Activated T-helper 1 cell treated with anti-CD3 and anti-CD28 coated beads, Interleukin-2, amount 50 U/mL, for 16 hours (primary cell): Measurements from ENCODE around the gene NFIC.

Experiments used
- DNase-seq, 2 donors: peaks; one replicate each; pipeline ENCODE4 v3.0.0-alpha.2; 2020; ENCODE audit warnings: low read depth in 1 of 2, low spot score in 1 of 2

NFIC gene

DNA sequence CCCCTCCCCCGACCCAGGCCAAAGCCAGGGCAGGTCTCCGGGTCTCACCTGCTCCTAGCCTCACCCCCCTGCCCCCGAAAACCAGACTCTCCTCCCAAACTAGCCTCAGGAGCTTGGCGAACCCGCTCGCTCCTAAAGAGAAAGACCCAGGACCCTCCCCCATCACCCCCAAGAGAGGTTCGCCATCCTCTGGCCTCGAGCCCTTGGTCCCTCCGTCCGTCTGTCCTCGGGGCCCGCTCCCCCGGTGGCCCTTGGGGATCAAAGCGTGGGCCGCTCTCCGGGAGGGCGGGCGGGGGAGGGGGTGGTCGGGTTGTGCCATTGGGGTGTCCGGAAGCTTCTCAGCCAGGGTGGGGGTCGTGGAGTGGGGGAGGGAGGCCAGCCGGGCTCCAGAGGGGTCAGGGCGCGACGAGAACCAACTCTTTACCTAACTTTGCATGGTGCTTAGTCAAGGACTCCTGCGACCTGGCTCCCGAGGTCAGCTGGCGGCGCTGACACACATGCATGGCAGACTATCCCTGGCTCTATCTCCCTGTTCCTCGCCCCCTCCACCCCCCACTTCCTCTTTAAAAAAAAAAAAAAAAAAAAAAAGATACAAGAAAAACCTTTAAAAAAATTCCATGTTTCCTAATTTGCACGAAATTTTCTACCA lies 98.3 kb downstream of the NFIC start:
- no peak for DNase-seq

DNA sequence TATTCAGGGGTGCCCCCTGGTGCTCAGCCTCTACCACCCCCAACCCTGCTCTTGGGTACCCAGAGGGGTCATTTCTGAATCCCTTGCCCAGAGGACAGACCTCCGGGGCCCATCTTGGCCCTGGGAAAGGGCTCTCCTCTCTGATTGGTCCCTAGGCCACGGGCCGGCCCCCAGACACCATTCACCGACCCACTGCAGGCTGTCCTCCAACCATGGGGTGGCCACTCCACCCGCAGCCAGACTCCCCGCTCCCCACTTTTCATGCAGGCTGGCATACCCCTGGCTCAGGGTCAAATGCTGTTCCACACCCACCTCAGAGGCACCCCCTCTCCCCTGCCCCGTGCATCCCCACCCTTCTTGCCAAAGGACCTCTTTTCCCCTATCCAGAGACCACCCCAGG lies 99.2 kb downstream of the NFIC start:
- DNase-seq = no peak

DNA sequence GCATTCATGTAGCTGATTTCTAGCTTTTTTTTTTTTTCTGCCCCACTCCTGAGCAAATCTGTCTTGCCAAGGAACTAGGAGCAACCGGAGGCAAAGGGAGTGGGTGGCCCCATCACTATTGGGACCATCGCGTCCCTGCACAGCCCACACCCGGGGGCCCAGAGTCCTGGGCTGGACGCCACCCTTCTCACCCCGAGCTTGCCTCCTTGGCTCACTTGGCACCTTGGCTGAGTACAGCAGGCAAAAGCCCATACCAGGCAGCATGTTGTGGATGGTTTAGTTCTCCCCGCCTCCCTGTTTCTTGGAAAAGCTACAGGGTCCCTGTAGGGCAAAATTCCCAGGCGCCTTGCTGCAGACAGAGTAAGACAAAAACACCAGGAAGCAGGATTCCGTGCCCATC lies 100.3 kb downstream of the NFIC start:
- DNase-seq = no peak

DNA sequence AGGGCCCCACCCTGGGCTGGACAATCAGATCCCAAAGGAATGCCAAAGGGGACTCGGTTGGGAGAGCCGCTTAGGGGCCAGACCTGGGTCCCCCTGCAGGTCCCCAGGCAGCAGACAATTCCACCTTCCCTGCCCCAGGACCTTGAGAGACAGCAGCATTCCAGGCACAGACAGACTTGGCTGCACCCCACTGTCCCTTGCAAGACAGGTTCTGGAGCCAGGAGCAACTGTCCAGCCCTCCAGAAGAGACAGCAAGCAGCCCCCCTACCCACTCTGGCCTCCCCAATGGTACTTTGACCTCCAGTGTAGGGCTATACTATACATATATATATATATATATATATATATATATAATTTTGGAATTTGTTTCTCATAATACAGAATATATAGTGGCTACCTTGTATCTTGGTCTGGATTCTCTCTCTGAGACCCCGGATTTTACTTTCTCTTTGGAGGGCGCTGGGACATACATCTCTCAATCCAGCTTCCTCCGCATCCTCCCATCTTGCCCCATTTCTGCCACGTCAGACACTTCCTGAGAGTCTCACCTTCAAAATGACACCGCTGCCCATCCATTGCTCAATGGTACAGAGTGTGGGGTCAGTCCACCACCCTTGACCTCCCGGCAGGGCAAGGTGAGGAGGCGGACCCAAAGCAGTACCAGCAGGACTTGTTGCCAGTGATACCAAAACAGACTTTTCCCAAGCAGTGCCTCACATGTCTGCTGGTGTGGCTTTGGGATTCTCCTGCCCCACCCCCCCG lies 101.2 kb downstream of the NFIC start:
- no peak for DNase-seq

DNA sequence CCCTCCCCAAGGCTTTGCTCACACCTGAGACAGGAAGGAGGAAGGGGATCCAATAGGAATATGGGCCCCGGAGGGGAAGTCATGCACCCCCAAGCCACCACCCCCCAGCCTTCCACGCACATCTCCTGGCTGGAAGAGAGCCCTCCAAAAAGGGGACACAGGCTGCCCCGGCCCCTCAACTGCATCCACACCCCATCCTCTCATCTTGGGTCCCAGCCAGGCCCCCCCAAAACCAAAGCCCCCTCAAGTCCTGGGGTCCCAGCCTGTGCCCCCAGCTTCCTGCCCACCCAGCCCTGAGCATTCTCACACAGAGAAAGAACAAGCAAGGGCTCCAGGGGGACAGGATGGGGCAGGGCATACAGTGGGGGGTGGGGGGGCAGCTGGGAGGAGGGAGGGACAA lies 101.8 kb downstream of the NFIC start:
- no peak for DNase-seq

DNA sequence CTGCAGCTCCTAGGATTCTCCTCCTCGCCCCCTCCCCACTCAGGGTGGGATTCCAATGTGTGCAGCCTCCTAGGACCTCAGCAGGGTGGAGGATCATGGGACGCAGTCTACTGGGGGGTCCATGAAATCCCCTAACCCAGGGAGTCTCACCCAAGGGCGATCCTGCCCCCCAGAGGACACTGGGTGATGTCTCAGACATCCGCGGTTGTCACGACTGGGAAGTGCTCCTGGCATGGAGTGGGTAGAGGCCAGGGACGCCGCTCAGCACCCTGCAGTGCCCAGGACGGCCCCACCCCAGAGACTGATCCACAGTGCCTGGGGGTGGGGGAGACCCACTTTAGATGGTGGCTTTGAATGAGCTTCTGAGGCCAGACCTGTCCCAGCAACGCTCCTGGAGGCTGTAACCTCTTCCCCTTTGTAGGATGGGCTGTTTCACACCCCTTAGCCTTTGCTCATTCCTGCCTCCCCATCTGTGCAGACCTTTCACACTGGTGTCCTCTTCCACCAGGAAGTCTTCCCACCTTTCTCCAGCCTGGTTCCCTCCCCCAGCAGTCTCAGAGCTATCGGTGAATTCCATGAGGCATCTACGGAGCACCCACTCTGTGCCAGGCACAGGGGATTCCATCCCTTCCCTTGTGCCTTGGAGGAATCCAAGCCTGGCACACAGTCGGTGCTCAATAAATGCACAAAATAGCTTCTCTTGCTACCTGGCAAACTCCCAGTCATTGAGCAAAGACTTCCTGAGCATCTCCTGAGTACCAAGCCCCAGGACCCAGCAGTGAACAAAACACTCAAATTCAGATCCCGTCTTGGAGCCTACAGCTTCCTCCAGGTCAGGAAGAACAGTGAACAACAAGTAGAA lies 103.5 kb downstream of the NFIC start:
- no peak for DNase-seq

DNA sequence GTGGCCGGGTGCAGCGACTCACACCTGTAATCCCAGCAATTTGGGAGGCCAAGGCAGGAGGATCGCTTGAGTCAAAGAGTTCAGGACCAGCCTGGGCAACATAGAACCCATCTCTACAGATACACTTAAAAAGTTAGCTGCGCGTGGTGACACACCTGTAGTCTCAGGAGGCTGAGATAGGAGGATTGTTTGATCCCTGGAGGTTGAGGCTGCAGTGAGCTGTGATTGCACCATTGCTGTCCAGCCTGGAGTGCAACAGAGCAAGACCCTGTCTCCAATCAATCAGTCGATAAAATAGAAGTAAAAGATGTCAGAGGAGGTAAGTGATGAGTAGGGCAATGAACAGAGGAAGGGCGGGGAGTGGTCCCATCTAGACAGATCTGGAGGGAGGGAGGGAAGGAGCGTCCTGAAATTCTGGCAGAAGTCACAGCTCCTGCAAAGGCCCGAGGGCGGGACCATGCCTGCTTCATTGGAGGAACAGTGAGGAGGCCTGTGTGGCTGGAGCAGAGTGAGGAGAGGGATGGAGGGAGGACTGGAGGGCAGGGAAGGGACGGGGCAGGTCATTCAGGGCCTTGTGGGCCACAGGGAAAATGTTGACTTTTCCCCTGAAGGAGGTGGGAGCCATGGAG lies 104.2 kb downstream of the NFIC start:
- DNase-seq = no peak

DNA sequence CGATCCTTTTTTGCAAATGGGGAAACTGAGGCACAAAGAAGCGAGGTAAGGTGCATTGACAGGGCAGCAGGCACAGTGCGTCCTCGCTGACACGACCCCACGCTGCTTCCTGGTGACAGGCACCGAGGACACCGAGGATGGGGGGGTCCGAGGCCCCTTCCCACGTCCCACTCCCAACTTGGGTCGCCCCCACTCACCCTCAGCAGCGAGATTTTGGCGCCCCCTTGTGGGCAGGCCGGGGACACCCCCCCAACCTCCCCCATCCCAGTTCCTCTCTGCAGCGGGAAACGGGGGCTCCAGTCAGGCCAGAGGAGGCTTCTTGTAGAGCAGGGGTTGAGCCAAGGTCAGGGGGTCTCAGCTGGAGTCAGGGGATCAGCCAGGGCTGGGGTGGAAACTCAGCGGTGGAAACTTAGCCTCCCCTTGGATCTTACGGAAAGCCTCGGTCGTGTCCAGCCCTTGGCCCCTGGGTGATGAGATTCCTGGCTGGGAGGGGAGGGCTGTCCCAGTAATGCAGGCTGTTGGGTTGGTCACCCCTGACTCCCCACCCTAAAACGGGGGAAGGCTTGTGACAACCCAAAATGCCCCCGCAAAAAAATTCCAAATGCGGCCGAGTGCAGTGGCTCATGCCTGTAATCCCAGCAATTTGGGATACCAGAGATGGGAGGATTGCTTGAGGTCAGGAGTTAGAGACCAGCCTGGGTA lies 105.7 kb downstream of the NFIC start:
- DNase-seq = peak; percentile 17 to 26

DNA sequence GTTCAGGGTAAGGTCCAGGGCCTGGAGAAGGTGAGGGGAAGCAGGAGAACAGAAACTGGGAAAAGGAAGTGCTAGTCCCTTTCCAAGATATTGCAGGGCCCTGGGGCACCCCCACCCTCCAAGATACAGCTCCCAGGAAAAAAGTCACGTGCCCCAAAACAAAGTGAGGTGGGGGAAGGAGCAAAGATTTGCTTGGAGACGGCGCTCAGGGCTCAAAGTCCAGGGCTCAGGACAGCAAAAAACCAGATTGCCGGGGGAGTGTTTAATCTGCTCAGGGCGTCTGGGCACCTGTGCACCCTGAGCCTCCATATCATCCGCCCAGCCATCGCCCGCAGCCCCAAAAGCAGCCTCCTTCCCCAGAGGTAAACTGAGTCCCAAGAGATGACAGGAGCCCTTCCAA lies 107.6 kb downstream of the NFIC start:
- DNase-seq = no peak

DNA sequence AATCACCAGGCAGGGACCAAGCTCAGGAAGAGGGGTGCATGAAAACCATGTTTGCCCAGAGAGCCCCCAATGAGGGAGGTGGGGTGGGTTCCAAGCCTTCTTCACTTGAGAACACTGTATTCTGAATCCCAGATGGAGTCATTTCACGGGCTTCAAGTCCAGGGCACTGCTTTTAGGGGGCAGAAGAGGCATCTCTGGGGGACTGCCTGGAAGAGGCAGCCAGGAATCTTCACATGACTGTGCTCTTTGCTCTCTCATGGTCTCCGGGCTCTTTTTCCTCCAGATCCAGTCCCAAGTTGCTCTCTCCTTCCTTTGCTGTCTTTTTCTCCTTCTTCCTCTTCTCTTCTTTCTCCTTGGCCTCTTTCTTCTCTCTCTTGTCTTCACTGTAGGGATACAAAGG lies 108.2 kb downstream of the NFIC start:
- no peak for DNase-seq

DNA sequence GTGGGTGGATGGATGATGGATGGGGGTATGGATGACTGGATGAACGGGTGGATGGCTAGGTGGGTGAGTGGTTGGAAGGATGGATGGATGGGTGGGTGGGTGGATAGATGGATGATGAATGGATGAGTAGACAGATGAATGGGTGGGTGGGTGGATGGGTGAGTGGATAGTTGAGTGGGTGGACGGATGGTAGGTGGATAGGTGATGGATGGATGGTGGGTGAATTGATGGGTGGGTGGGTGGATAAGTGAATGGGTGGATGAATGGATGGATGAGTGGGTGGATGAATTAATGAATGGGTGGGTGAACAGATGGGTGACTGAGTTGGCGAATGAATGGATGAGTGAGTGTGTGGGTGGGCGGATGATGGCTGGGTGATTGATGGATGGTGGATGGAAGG lies 109.1 kb downstream of the NFIC start:
- DNase-seq = no peak

DNA sequence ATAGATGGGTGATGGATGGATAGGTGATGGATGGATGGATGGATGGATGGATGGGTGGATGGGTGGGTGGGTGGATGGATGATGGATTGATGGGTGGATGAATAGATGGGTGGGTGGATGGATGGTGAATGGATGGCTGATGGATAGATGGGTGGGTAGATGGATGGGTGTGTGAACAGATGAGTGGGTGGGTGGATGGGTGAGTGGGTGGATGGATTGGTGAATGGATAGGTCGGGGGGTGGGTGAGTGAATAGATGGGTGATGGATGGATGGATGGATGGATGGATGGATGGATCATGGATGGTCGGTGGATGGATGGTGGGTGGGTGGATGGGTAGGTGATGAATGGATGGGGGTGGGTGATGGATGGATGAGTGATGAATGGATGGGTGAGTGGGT lies 110.4 kb downstream of the NFIC start:
- no peak for DNase-seq

DNA sequence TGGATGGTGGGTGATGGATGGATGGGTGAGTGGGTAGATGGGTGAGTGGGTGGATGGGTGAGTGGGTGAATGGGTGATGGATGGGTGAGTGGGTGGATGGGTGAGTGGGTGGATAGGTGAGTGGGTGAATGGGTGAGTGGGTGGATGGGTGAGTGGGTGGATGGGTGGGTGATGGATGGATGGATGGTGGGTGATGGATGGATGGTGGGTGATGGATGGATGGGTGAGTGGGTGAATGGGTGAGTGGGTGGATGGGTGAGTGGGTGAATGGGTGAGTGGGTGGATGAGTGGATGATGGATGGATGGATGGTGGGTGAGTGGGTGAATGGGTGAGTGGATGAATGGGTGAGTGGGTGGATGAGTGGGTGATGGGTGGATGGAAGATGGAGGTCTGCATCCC lies 111.1 kb downstream of the NFIC start:
- no peak for DNase-seq

DNA sequence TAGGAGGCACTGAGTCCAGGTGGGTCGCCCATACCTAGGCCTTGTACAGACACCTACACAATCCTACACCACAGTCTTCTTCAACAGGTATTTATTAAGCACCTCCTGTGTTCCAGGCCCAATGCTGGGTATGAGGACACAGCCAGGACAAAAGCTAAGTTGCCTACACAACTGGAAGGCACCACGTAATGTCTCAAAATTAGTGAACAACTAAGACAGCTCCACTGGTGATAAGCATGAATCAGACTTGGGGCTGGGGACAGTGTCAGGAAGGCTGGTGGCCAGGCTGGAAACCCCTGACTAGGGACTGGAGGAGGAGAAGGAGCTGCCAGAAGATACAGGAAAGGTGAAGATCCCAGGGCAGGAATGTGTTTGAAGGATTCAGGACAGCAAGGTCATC lies 111.6 kb downstream of the NFIC start:
- DNase-seq = no peak

DNA sequence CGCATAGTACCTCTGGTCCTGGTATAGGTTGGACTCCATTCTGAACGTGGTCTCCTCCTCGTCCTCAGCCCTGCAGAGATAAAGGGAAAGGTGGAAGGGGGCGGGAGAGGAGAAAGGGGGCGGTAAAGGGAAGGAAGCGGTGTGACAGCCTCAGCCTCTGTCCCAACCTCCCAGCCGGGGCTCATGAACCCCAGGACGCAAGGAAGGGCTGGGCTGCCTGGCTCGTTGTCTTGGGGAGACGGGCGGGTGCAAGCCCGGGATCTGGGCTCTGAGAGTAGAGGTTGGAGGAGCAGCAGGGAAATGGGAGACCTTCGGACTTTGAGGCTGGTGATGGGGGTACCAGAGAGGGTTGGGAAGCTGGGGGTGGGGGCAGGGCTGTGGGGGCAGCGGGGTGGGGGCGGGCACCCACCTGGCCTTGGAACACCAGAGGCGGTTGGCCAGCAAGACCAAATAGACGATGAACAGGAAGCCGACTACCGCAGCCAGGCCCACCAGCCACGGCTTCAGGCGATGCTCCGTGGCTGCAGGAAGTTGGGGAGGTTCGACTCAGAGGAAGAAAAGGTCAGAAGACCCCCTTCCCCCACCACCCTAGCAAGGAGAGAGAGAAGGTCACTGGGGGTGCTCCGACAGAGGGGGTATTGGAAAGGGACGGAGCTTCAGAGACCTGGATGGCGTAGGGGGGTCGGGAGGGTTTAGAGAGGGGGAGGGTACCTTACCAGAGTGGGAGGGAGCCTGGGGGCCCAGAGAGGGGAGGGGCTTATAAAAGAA lies 112.2 kb downstream of the NFIC start:
- no peak for DNase-seq

DNA sequence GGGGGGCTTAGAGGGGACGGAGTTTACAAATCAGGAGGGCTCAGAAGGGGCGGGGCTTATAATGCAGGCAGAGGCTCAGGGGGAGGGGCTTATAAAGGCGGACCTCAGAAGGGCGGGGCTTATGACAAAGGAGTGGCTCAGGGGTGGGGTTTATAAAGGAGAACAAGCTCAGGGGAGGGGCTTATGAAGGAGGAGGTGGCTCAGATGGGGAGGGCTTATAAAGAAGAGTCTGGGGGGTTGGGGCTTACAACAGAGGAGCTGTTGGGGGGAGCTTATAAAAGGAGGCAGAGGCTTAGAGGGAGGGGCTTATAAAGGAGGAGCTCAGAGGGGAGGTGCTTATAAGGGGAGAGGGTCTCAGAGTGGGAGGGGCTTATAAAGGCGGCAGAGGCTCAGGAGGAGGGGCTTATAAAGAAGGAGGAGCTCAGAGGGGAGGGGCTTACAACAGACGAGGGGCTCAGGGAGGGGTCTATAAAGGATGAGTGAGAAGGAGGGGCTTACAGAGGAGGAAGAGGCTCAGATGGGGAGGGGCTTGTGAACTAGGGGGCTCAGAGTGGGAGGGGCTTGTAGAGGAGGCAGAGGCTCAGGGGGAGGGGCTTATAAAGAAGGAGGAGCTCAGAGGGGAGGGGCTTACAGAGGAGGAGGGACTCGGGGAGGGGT lies 112.9 kb downstream of the NFIC start:
- no peak for DNase-seq

DNA sequence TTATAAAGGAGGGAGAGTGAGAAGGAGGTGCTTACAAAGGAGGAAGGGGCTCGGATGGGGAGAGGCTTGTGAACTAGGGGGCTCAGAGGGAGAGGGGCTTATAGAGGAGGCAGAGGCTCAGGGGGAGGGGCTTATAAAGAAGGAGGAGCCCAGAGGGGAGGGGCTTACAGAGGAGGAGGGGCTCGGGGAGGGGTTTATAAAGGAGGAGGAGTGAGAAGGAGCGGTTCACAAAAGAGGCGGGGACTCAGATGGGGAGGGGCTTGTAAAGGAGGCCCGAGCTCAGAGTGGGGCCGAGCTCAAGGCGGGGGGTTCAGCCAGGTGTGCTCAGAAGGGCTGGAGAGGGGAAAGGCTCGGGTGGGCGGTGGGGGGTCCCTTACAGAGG lies 113.4 kb downstream of the NFIC start:
- DNase-seq = no peak

DNA sequence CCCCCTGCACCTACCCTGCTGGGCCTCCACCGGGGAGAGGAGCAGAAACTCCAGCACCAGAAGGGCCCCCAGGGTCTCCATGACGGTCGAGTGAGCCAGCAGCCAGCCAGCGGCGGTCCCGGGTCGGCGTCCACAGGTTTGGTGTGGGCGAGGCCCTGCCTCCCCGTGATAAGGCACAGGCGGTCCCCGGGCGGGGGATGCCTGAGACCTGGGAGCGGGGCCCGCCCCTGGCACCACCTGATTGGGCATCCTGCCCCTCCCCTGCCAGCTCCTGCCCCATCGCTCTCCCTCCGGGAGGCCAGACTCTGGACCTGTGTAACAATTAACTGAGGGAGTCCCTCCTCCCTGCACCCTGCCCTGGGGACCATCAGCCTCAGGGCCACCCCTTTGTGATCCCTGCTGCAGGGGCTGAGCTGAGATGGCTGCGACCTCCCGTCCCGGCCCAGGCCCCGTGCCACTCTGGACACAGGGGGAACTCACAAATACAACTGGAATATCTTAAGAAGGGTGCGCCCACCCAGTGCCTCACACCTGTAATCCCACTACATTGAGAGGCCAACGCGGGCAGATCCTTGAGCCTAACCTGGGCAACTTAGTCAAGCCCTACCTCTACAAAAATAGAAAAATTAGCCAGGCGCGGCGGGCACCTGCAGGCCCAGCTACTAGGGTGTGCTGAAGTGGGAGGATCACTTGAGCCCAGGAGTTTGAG lies 114.2 kb downstream of the NFIC start, which contains the start of gene SMIM24:
Gene SMIM24, minus strand, starts transcription at position 143 of the 709 bp plus-strand sequence. Its CDS starts 62 bp downstream, at position 81.
- no peak for DNase-seq
